ENCODE results near the gene UQCRC1. TPM values are rescaled to one million over a fixed set of nuclear protein-coding genes. Genes with fewer than 3 reads are reported as not detected.

The UQCRC1 gene
- total RNA-seq, 1 donor, result 405 TPM

DNA sequence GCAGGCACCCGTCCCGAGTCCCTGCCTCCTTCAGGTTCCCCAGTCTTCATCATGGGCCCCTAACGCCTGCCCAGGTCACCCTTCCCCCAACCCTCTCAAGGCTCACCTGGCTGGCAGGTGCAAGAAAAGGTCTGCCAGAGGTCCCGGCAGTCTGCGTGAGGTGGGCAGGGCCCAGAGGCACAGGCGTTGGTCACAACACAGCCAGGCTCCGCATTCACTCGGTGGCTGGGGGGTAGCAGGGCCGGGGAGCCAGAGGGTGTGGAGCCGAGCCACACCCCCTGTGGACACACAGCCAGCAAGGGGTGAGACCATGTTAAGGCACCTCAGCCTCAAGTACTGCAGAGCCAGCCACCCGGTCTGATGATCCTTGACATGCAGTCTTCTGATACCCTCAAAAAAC, 42.3 kb upstream of the UQCRC1 start:
- no peak overlapping the region for H3K4me3 ChIP-seq (ENCODE audit: low read depth, low read length)
- DNase-seq (ENCODE audit: low read depth), result no peak
- TF ChIP-seq, protein P1, sequence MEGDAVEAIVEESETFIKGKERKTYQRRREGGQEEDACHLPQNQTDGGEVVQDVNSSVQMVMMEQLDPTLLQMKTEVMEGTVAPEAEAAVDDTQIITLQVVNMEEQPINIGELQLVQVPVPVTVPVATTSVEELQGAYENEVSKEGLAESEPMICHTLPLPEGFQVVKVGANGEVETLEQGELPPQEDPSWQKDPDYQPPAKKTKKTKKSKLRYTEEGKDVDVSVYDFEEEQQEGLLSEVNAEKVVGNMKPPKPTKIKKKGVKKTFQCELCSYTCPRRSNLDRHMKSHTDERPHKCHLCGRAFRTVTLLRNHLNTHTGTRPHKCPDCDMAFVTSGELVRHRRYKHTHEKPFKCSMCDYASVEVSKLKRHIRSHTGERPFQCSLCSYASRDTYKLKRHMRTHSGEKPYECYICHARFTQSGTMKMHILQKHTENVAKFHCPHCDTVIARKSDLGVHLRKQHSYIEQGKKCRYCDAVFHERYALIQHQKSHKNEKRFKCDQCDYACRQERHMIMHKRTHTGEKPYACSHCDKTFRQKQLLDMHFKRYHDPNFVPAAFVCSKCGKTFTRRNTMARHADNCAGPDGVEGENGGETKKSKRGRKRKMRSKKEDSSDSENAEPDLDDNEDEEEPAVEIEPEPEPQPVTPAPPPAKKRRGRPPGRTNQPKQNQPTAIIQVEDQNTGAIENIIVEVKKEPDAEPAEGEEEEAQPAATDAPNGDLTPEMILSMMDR (IDR thresholded peaks at IDR 0.05; ENCODE audit: insufficient read depth, low read depth, low read length), result no peak

DNA sequence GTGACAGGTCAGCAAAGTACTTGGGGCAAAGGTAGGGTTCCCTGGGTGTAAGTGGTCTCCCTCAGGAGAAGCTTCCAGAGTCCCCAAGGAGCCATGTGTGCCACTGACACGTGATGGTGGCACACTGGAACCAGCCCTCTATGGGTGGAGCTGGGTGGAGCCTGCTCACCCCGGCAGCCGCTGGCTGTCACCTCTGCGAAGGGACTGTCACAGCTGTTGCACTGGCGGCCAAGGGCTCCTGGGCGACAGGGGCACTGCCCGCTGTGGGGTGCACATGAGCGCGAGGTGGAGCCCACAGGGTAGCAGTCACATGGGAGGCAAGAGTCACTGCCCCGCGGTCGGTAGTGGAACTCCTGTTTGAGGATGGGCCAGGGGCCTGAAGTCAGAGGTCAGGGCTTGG, 41.3 kb upstream of the UQCRC1 start:
- no peak overlapping the region for H3K4me3 ChIP-seq (ENCODE audit: low read depth, low read length)
- no peak for DNase-seq (ENCODE audit: low read depth)
- TF ChIP-seq, protein P1 (IDR thresholded peaks at IDR 0.05; ENCODE audit: insufficient read depth, low read depth, low read length), result no peak

DNA sequence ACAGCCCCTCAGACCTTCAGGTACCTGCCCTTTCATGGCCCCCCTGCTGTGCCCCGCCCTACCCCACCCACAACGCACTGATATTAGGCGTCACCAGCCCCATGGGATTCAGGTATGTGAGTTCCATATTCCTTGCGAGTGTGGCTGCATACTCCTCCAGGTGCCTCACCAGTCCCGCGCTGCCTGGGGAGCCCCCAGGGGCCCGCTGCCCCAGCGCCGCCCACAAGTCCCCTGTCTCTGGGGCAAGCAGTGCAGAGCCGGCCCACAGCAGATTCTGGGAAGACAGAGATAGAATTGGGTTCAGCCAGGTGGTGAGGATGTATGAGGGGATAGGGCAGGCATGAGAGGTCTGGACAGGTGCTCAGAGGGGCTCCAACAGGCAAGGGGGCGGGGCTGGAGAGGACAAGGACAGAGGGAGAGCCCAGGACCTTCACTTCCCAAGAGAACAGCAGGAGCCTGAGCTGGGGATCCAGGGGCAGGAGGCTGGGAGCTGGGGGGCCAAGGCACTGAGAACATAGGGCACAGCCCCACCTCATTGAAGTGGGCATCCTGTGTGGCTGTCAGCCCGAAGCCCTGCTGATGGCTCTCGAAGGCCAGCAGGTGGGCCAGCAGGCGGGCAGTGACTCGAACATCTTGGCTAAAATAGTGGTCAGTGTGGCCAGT, 38.9 kb upstream of the UQCRC1 start:
- no peak for DNase-seq (ENCODE audit: low read depth)
- no peak overlapping the region for H3K4me3 ChIP-seq (ENCODE audit: low read depth, low read length)
- TF ChIP-seq, protein P1 (IDR thresholded peaks at IDR 0.05; ENCODE audit: insufficient read depth, low read depth, low read length), result no peak

DNA sequence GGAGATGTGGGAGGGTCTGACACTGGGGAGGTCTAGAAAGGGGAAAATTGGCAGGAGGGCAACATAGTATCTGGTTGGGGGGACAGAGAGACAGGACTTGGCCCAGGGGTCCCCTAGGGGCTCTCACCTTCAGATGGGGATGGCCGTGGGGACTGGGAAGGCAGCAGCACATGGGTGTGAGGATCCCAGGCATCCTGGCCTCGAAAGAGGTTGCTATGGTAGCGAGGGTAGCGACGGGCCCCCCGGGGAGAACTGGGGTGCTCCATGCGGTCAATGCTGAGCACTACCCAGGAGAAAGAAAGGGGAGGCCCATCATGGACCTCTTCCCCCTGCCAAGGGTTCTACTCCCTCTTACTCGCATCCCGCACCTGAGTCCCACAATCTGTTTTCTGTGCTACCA, 38.3 kb upstream of the UQCRC1 start:
- H3K4me3 ChIP-seq (ENCODE audit: low read depth, low read length), result no peak overlapping the region
- DNase-seq (ENCODE audit: low read depth), result no peak
- TF ChIP-seq, protein P1 (IDR thresholded peaks at IDR 0.05; ENCODE audit: insufficient read depth, low read depth, low read length), result no peak

DNA sequence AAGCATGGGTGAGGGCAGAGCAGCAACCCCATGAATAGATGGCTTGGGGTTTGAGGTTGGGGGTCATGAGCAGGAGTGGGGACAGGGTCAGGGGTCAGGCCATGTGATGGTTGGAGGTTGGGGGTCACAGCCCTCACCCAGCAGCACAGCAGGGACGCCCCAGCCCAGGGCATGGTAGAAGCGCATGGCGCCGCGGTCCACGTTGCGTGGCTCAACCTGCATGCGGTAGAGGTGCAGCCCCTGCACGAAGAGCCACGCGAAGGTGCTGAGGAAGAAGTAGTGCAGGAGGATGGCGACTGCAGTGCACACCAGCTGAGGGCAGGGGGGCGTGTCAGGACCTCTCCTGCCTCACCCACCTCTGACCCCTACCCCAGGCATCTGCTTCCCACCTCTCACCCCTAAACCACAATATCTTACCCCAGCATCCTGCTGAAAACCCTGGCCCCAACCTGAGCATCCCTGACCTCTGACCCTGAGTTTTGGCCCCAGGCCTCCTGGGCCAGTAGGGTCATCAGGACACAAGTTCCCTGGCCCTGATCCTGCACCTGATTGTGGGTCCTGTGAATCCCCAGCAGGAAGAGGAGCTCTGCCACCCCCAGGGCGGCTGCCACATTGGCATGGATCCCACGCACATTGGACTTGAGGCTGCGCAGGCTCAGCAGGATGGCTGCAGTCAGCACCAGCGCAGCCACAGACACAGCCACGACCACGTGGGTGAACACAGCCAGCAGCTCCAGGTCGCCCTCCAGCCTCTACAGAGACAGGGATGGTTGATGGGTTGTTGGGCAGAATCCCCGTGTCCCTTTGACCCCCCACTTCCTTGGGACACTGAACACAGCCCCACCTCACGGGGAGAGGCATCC, 35.7 kb upstream of the UQCRC1 start:
- H3K4me3 ChIP-seq (ENCODE audit: low read depth, low read length), result no peak overlapping the region
- DNase-seq (ENCODE audit: low read depth), result no peak
- TF ChIP-seq, protein P1 (IDR thresholded peaks at IDR 0.05; ENCODE audit: insufficient read depth, low read depth, low read length), result no peak

DNA sequence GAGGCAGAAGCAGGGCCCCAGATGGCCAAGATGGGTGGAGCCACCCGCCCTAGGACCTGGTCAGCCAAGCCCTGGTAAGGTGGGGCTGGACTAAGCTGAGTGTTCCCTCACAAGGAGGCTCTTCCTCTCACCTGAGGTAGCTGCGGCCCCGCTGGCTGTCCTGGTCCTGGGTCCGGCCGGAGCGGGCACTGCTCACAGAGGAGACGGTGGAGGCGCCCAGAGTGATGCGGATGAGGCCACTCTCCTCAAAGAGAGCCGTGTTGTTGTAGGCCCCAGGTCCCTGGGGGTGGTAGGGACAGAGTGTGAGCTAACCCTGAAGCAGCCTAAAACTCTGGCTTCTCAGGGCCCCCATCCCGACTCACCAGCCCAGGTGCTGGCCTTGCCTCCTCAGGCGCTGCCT, 33.2 kb upstream of the UQCRC1 start:
- no peak for DNase-seq (ENCODE audit: low read depth)
- no peak overlapping the region for H3K4me3 ChIP-seq (ENCODE audit: low read depth, low read length)
- TF ChIP-seq, protein P1 (IDR thresholded peaks at IDR 0.05; ENCODE audit: insufficient read depth, low read depth, low read length), result no peak
